PC-9 (cell line): ENCODE results near the gene ZDHHC11B.

Source experiments
- EZH2 ChIP-seq: fragments of 200-600 bp; sonication (generic); IDR thresholded peaks from 2 replicates; pipeline ENCODE4 v1.8.0; 2017; ENCODE audit warnings: antibody characterized with exemption, low read depth
- TF ChIP-seq, protein P1 (sequence below): fragments of 200-600 bp; sonication (generic); conservative IDR thresholded peaks from 2 replicates; pipeline ENCODE4 v1.6.1; 2017; ENCODE audit warnings: mixed run types, antibody characterized with exemption, mild to moderate bottlenecking, moderate library complexity

GRCh38 chr5:675871-676698, 108.4 kb downstream of the ZDHHC11B start:
- TF ChIP-seq, protein P1, sequence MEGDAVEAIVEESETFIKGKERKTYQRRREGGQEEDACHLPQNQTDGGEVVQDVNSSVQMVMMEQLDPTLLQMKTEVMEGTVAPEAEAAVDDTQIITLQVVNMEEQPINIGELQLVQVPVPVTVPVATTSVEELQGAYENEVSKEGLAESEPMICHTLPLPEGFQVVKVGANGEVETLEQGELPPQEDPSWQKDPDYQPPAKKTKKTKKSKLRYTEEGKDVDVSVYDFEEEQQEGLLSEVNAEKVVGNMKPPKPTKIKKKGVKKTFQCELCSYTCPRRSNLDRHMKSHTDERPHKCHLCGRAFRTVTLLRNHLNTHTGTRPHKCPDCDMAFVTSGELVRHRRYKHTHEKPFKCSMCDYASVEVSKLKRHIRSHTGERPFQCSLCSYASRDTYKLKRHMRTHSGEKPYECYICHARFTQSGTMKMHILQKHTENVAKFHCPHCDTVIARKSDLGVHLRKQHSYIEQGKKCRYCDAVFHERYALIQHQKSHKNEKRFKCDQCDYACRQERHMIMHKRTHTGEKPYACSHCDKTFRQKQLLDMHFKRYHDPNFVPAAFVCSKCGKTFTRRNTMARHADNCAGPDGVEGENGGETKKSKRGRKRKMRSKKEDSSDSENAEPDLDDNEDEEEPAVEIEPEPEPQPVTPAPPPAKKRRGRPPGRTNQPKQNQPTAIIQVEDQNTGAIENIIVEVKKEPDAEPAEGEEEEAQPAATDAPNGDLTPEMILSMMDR, result no peak
- TF ChIP-seq EZH2, result no peak
